Activated CD4-positive, alpha-beta T cell treated with anti-CD3 and anti-CD28 coated beads, Interleukin-2, amount 50 U/mL, for 16 hours (primary cell): Measurements from ENCODE around the gene ALPP.
"Not testable (repeated sequence)": the region's sequence is repeated elsewhere in the genome, so short reads cannot be mapped to it uniquely, and the experiment has no call there.

Experiments used
- DNase-seq: peaks from one replicate; pipeline ENCODE4 v3.0.0-alpha.2; 2020

The ALPP gene

GRCh38 chr2:232364806-232365594 is 13.6 kb upstream of the ALPP start:
- not testable (repeated sequence) for DNase-seq

- DNase-seq = no peak
These were observed 12.8 kb upstream of the ALPP start for GRCh38 chr2:232365621-232366321.

GRCh38 chr2:232366461-232366860 is 12.1 kb upstream of the ALPP start:
- not testable (repeated sequence) for DNase-seq

GRCh38 chr2:232367016-232367415 is 11.5 kb upstream of the ALPP start:
- DNase-seq = no peak

- DNase-seq = no peak
These were observed 10.8 kb upstream of the ALPP start for GRCh38 chr2:232367591-232368233.

- no peak for DNase-seq
These were observed 10.2 kb upstream of the ALPP start for GRCh38 chr2:232368311-232368731.

GRCh38 chr2:232369126-232369951 is 9.2 kb upstream of the ALPP start:
- DNase-seq = no peak

GRCh38 chr2:232370007-232370406 is 8.5 kb upstream of the ALPP start:
- not testable (repeated sequence) for DNase-seq

GRCh38 chr2:232372231-232373208 is 6.0 kb upstream of the ALPP start:
- no peak for DNase-seq

- DNase-seq = no peak
These were observed 4.2 kb upstream of the ALPP start for GRCh38 chr2:232374356-232374755.

- DNase-seq = no peak
These were observed 3.4 kb upstream of the ALPP start for GRCh38 chr2:232375164-232375563.

GRCh38 chr2:232376260-232376659 is 2.3 kb upstream of the ALPP start:
- no peak for DNase-seq

- DNase-seq = no peak
These were observed 1.8 kb upstream of the ALPP start for GRCh38 chr2:232376713-232377112.

GRCh38 chr2:232377319-232377718 is 1.2 kb upstream of the ALPP start:
- no peak for DNase-seq

- DNase-seq = no peak
These were observed 463 bp upstream of the ALPP start for GRCh38 chr2:232377841-232378734.

- not testable (repeated sequence) for DNase-seq
These were observed 1.3 kb downstream of the ALPP start for GRCh38 chr2:232379610-232380590.

GRCh38 chr2:232381204-232382031 is 2.9 kb downstream of the ALPP start:
- not testable (repeated sequence) for DNase-seq
